Spleen (tissue), 11 donors: ENCODE measurements around the gene UNCX. TPM values are rescaled to one million over a fixed set of nuclear protein-coding genes. Genes with fewer than 3 reads are reported as not detected.
"Not testable (repeated sequence)": the region's sequence is repeated elsewhere in the genome, so short reads cannot be mapped to it uniquely, and the experiment has no call there.

ENCODE experiments used
- DNase-seq: peaks from one replicate; pipeline ENCODE4 v3.0.0-alpha.2; 2020
- H3K27ac ChIP-seq, 8 donors: fragments of 200-600 bp; sonication (generic) in 7 of 8; 1 replicate in 4 of 8; 2 replicates in 4 of 8; pipeline versions ENCODE4 v1.5.0 to v1.8.0; 2016 to 2021; ENCODE audit warnings: inconsistent platforms in 4 of 8, mild to moderate bottlenecking in 4 of 8, moderate library complexity in 1 of 8
- H3K27me3 ChIP-seq, 7 donors: fragments of 200-600 bp; sonication (generic) in 6 of 7; replicated peaks in 1 of 7; 1 replicate in 4 of 7; 2 replicates in 3 of 7; pipeline versions ENCODE4 v1.5.0 to v1.8.0; 2016 to 2021; ENCODE audit warnings: inconsistent platforms in 3 of 7, mild to moderate bottlenecking in 1 of 7
- H3K36me3 ChIP-seq, 6 donors: fragments of 200-600 bp; sonication (generic) in 5 of 6; 1 replicate in 4 of 6; 2 replicates in 2 of 6; pipeline versions ENCODE4 v1.5.0 to v1.8.0; 2016 to 2021; ENCODE audit warnings: inconsistent platforms in 2 of 6
- H3K4me1 ChIP-seq, 6 donors: fragments of 200-600 bp; sonication (generic) in 5 of 6; 1 replicate in 3 of 6; 2 replicates in 3 of 6; pipeline versions ENCODE4 v1.5.0 to v1.8.0; 2016 to 2021; ENCODE audit warnings: inconsistent platforms in 3 of 6
- H3K4me3 ChIP-seq, 8 donors: fragments of 200-600 bp; sonication (generic) in 7 of 8; 1 replicate in 4 of 8; 2 replicates in 4 of 8; pipeline versions ENCODE4 v1.5.0 to v1.8.0; 2016 to 2021; ENCODE audit warnings: inconsistent platforms in 4 of 8, mild to moderate bottlenecking in 4 of 8, moderate library complexity in 2 of 8
- H3K9me3 ChIP-seq, 8 donors: fragments of 200-600 bp; sonication (generic) in 7 of 8; 1 replicate in 4 of 8; 2 replicates in 4 of 8; pipeline versions ENCODE4 v1.5.0 to v1.8.0; 2016 to 2021; ENCODE audit warnings: inconsistent platforms in 4 of 8
- CTCF ChIP-seq, 11 experiments: fragments of 200-600 bp in 7 of 11; fragments of 450-650 bp in 4 of 11; sonication (generic) in 4 of 11; IDR thresholded peaks in 8 of 11; conservative IDR thresholded peaks in 3 of 11; 1 replicate in 7 of 11; 2 replicates in 4 of 11; pipeline versions ENCODE4 v1.4.0 to v1.8.0; 2016 to 2021; ENCODE audit warnings: antibody characterized with exemption in 11 of 11, inconsistent platforms in 4 of 11, mild to moderate bottlenecking in 1 of 11
- POLR2A ChIP-seq, 3 donors: fragments of 450-650 bp; IDR thresholded peaks; one replicate each; pipeline ENCODE4 v1.5.1; 2017; ENCODE audit warnings: antibody characterized with exemption in 3 of 3, mild to moderate bottlenecking in 1 of 3
- POLR2AphosphoS5 ChIP-seq, 3 donors: sonication (generic); formaldehyde crosslinking; IDR thresholded peaks; one replicate each; pipeline ENCODE4 v1.5.1; 2017; ENCODE audit warnings: antibody characterized with exemption in 3 of 3
- WGBS, 5 donors: extraction: QIAGEN DNeasy Blood & Tissue Kit in 3 of 5; methylation state at CpG; one replicate each; pipeline versions ENCODE4 v1.1.5 to v1.1.7; 2013 to 2018; 5-methylcytosine and 5-hydroxymethylcytosine counted together
- intact Hi-C: fragments of 100-400 bp; cut with DNase I; formaldehyde crosslinking; loops from one replicate; pipeline ENCODE4 v1.15.0; 2023; ENCODE audit warnings: low total_unique reads
- polyA plus RNA-seq, 3 donors: library from polyadenylated mRNA; stranded (reverse); fragments of 200-250 nt; gene quantifications; one replicate each; pipeline ENCODE4 v1.2.1, GENCODE V29; 2013
- total RNA-seq, 7 donors: library from RNA; depleted of rRNA in 3 of 7; stranded (reverse); fragments of >200 nt in 3 of 7; fragmentation: NEBNext Ultra II Directional in 4 of 7; extraction: Animal tissue kit (Norgen Biotek cat#: 25700) in 4 of 7; gene quantifications; one replicate each; pipeline versions ENCODE4 v1.1.0 to v1.2.1, GENCODE V29; 2016 to 2021
- donor health status: healthy with polysubstance abuse.
- donor health status: DM: no; HTN: no; CAD: no; lungs with moderate emphysema.
- donor health status: DM: no; HTN: no; CAD: no.
- donor health status: Bipolar disorder and iron deficiency.
- donor health status: healthy.
- donor health status: DM: no; HTN: no; CAD: no.
- donor health status: DM: yes; HTN: yes; CAD: no.

The UNCX gene
- total and polyA plus RNA-seq, 10 donors, result not detected

- Histone ChIP-seq H3K27me3 (peaks cover 0 to 84% (median 14%) of the 10 kb centered on the region in 7 donors), H3K27ac (no peak overlapping the region), H3K9me3 (no peaks in the 10 kb centered on the region), H3K4me3 (no peak overlapping the region), H3K36me3 (no peaks in the 10 kb centered on the region), H3K4me1 (no peaks in the 10 kb centered on the region)
- intact Hi-C loops, result no loop called here
- no peak for DNase-seq
- TF ChIP-seq POLR2AphosphoS5 (IDR thresholded peaks at IDR 0.05) (no peak), CTCF (IDR thresholded peaks at IDR 0.05 in 8 of 11, conservative IDR thresholded peaks at IDR 0.05 in 3 of 11) (no peak), POLR2A (IDR thresholded peaks at IDR 0.05) (no peak)
- 62 to 74% (median 66%) methylated on average over 19 of the region's 19 CpGs for WGBS, 5 donors
Measured at GRCh38 chr7:1204460-1205140, 28.1 kb upstream of the UNCX start.

GRCh38 chr7:1205742-1206141, 26.9 kb upstream of the UNCX start:
- H3K4me3 ChIP-seq, result not testable (repeated sequence)

GRCh38 chr7:1209097-1209496, 23.6 kb upstream of the UNCX start:
- intact Hi-C loops, result no loop called here

More at GRCh38 chr7:1205742-1206141, 26.9 kb upstream of the UNCX start:
- 87 to 96% (median 88%) methylated on average over 7 of the region's 7 CpGs for WGBS, 5 donors
- H3K9me3 ChIP-seq, intact Hi-C loops, DNase-seq, H3K27ac ChIP-seq, H3K4me1 ChIP-seq, H3K36me3 ChIP-seq: not testable (repeated sequence)
- H3K27me3 ChIP-seq, result peaks cover under 1 to 84% (median 25%) of the 10 kb centered on the region in 7 donors

GRCh38 chr7:1210321-1210978, 22.2 kb upstream of the UNCX start:
- 22 to 33% (median 28%) methylated on average over 18 of the region's 18 CpGs for WGBS, 5 donors
- Histone ChIP-seq H3K36me3 (no peaks in the 10 kb centered on the region), H3K4me1 (peaks cover 0 to 13% (median 8%) of the 10 kb centered on the region in 6 donors), H3K27ac (no peak overlapping the region), H3K27me3 (peaks cover 2 to 90% (median 48%) of the 10 kb centered on the region in 7 donors), H3K9me3 (no peaks in the 10 kb centered on the region), H3K4me3 (no peak overlapping the region)
- intact Hi-C loops, result no loop called here
- TF ChIP-seq CTCF (IDR thresholded peaks at IDR 0.05 in 8 of 11, conservative IDR thresholded peaks at IDR 0.05 in 3 of 11) (no peak), POLR2A (IDR thresholded peaks at IDR 0.05) (no peak), POLR2AphosphoS5 (IDR thresholded peaks at IDR 0.05) (no peak)
- DNase-seq, result no peak

More at GRCh38 chr7:1209097-1209496, 23.6 kb upstream of the UNCX start:
- H3K9me3 ChIP-seq, result no peaks in the 10 kb centered on the region
- no peak overlapping the region for H3K4me3 ChIP-seq
- peaks cover 0 to 13% (median 8%) of the 10 kb centered on the region in 6 donors for H3K4me1 ChIP-seq
- WGBS, 5 donors, result 79 to 85% (median 82%) methylated on average over 14 of the region's 14 CpGs
- H3K36me3 ChIP-seq, result no peaks in the 10 kb centered on the region
- H3K27me3 ChIP-seq, result peaks cover 2 to 88% (median 40%) of the 10 kb centered on the region in 7 donors
- DNase-seq, result no peak
- no peak overlapping the region for H3K27ac ChIP-seq
- no peak for TF ChIP-seq POLR2AphosphoS5 (IDR thresholded peaks at IDR 0.05)
- TF ChIP-seq POLR2A (IDR thresholded peaks at IDR 0.05), result no peak
- TF ChIP-seq CTCF (IDR thresholded peaks at IDR 0.05 in 8 of 11, conservative IDR thresholded peaks at IDR 0.05 in 3 of 11), result no peak
